ENCODE data around the gene PLPP7. TPM values are rescaled to one million over a fixed set of nuclear protein-coding genes. Genes with fewer than 3 reads are reported as not detected.

Gene PLPP7
- total RNA-seq, 1 donor from 2014 or later, result 15.8 TPM

GRCh38 chr9:131276094-131276888 is 13.2 kb upstream of the PLPP7 start, which contains the start of gene FAM78A:
TSS of gene FAM78A (minus strand) at chr9:131276510. CDS start at chr9:131276179, 331 bp downstream.
- H3K27me3 ChIP-seq, result no peaks in the 10 kb centered on the region
- TF ChIP-seq CTCF (IDR thresholded peaks at IDR 0.05), result no peak
- H3K27ac ChIP-seq, result peak within 1 kb of the TSS; percentile 45 to 71
- intact Hi-C loops (cut with DNase I), result no loop called here
- H3K36me3 ChIP-seq, result no peaks in the 10 kb centered on the region
- H3K4me1 ChIP-seq, result peaks cover 2 to 7% of the 10 kb centered on the region in 2 donors
- no peaks in the 10 kb centered on the region for H3K9me3 ChIP-seq
- H3K4me3 ChIP-seq, result peak within 1 kb of the TSS; percentile 53 to 98
- peak in 1 of 2 donors; percentile 74 for DNase-seq (ENCODE audit: low spot score in 2 of 2)

- Histone ChIP-seq H3K36me3 (no peaks in the 10 kb centered on the region), H3K27ac (peak overlapping the region in 1 of 2 donors; percentile 33), H3K4me3 (peak overlapping the region; percentile 53 to 98), H3K27me3 (no peaks in the 10 kb centered on the region), H3K4me1 (peaks cover 2 to 7% of the 10 kb centered on the region in 2 donors), H3K9me3 (no peaks in the 10 kb centered on the region)
- intact Hi-C loops (cut with DNase I), result no loop called here
- no peak for TF ChIP-seq CTCF (IDR thresholded peaks at IDR 0.05)
- DNase-seq (ENCODE audit: low spot score in 2 of 2), result no peak
Observed at GRCh38 chr9:131276891-131277286, 12.6 kb upstream of the PLPP7 start.

- no peak for TF ChIP-seq CTCF (IDR thresholded peaks at IDR 0.05)
- peak overlapping the region; percentile 53 to 98 for H3K4me3 ChIP-seq
- H3K36me3 ChIP-seq, result no peaks in the 10 kb centered on the region
- intact Hi-C loops (cut with DNase I), result no loop called here
- no peaks in the 10 kb centered on the region for H3K27me3 ChIP-seq
- DNase-seq (ENCODE audit: low spot score in 2 of 2), result no peak
- H3K9me3 ChIP-seq, result no peaks in the 10 kb centered on the region
- H3K27ac ChIP-seq, result peak overlapping the region in 1 of 2 donors; percentile 33
- H3K4me1 ChIP-seq, result peaks cover 2 to 7% of the 10 kb centered on the region in 2 donors
Observed at GRCh38 chr9:131277287-131277909, 12.1 kb upstream of the PLPP7 start.

GRCh38 chr9:131277910-131278701 is 11.4 kb upstream of the PLPP7 start:
- TF ChIP-seq CTCF (IDR thresholded peaks at IDR 0.05), result no peak
- peaks cover 7% of the 10 kb centered on the region in 2 donors for H3K4me1 ChIP-seq
- peak overlapping the region; percentile 53 to 98 for H3K4me3 ChIP-seq
- intact Hi-C loops (cut with DNase I), result loop anchor here (1.0 kb wide), 1 partner anchor 11 kb away; the partner anchor contains the start of gene PLPP7
- no peak overlapping the region for H3K27ac ChIP-seq
- peak; percentile 53 to 89 for DNase-seq (ENCODE audit: low spot score in 2 of 2)
- H3K9me3 ChIP-seq, result no peaks in the 10 kb centered on the region
- no peaks in the 10 kb centered on the region for H3K36me3 ChIP-seq
- H3K27me3 ChIP-seq, result no peaks in the 10 kb centered on the region

- no peaks in the 10 kb centered on the region for H3K27me3 ChIP-seq
Observed at GRCh38 chr9:131278702-131279111, 10.8 kb upstream of the PLPP7 start.

More at GRCh38 chr9:131278702-131279111, 10.8 kb upstream of the PLPP7 start:
- no peaks in the 10 kb centered on the region for H3K9me3 ChIP-seq
- no peak for TF ChIP-seq CTCF (IDR thresholded peaks at IDR 0.05)
- intact Hi-C loops (cut with DNase I), result loop anchor here (1.0 kb wide), 1 partner anchor 11 kb away; the partner anchor contains the start of gene PLPP7
- H3K4me3 ChIP-seq, result no peak overlapping the region
- H3K4me1 ChIP-seq, result peaks cover 7 to 8% of the 10 kb centered on the region in 2 donors
- no peak overlapping the region for H3K27ac ChIP-seq
- DNase-seq (ENCODE audit: low spot score in 2 of 2), result no peak
- no peaks in the 10 kb centered on the region for H3K36me3 ChIP-seq

Measured in ascending aorta (tissue), 2 donors.